GM12878 (cell line): ENCODE measurements around the gene PAQR9.

Experiments used
- BHLHE40 ChIP-seq, 2 experiments: fragments of 450-650 bp in 1 of 2; IDR thresholded peaks; 2 replicates each; pipeline ENCODE4 v1.6.1; 2011 to 2017; ENCODE audit warnings: low read depth in 2 of 2, borderline replicate concordance in 1 of 2, improper control_type of control experiment in 1 of 2, low read length in 1 of 2, mild to moderate bottlenecking in 1 of 2
- CTCF ChIP-seq, 3 experiments: IDR thresholded peaks in 2 of 3; conservative IDR thresholded peaks in 1 of 3; 2 replicates each; pipeline ENCODE4 v1.5.1; 2011; ENCODE audit warnings: low read depth in 3 of 3, low read length in 3 of 3, mild to moderate bottlenecking in 3 of 3, control low read depth in 2 of 3, moderate library complexity in 2 of 3, inconsistent platforms in 1 of 3, mixed read lengths in 1 of 3; ENCODE audit not compliant: control insufficient read depth in 2 of 3, insufficient read depth in 1 of 3; ENCODE audit errors: extremely low read depth in 1 of 3
- IKZF1 ChIP-seq: fragments of 450-650 bp; conservative IDR thresholded peaks from 2 replicates; pipeline ENCODE4 v1.6.1; 2017; ENCODE audit warnings: antibody characterized with exemption, mild to moderate bottlenecking
- POLR2AphosphoS5 ChIP-seq: IDR thresholded peaks from 2 replicates; pipeline ENCODE4 v1.6.1; 2011; ENCODE audit warnings: mild to moderate bottlenecking, low read length, inconsistent platforms
- RBBP5 ChIP-seq: fragments of 200-600 bp; sonication (generic); conservative IDR thresholded peaks from 2 replicates; pipeline ENCODE4 v1.6.1; 2016
- SMC3 ChIP-seq: IDR thresholded peaks from 2 replicates; pipeline ENCODE4 v1.6.1; 2011; ENCODE audit warnings: low read length, improper control_type of control experiment, borderline replicate concordance
- USF1 ChIP-seq: IDR thresholded peaks from 2 replicates; pipeline ENCODE4 v1.6.1; 2011; ENCODE audit warnings: borderline replicate concordance, low read depth, mild to moderate bottlenecking, moderate library complexity, mixed read lengths, low read length; ENCODE audit not compliant: insufficient read depth; ENCODE audit errors: extremely low read length
- TF ChIP-seq, protein P1 (sequence below): IDR thresholded peaks from 2 replicates; pipeline ENCODE4 v1.6.1; 2011; ENCODE audit warnings: low read depth, mild to moderate bottlenecking, low read length, moderate library complexity, borderline replicate concordance; ENCODE audit errors: extremely low read depth

DNA sequence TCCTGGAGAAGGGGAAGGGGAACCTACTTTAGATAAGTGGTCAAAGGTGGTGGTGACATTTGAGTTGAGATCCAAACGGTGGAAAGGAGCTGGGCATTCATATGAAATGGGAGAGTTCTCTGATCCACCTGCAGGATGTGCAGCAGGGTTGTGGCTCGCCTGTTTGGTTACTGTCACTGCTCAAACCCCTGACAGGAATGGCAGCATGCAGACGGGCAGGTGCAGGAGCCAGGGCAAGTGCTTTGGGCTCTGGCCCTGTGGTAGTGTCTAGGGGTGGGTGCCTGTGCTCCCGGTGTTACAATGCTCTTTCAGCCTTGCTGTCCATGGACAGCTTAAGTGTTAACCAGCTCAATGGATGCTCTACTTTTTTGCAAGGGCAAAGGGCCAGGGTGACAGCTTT is 18.5 kb downstream of the PAQR9 start:
- TF ChIP-seq, protein P1, sequence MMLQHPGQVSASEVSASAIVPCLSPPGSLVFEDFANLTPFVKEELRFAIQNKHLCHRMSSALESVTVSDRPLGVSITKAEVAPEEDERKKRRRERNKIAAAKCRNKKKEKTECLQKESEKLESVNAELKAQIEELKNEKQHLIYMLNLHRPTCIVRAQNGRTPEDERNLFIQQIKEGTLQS: no peak
- no peak for TF ChIP-seq USF1
- no peak for TF ChIP-seq CTCF (IDR thresholded peaks at IDR 0.05 in 2 of 3, conservative IDR thresholded peaks at IDR 0.05 in 1 of 3; ENCODE audit: control insufficient read depth in 2 of 3, extremely low read depth in 1 of 3, insufficient read depth in 1 of 3, low read depth in 3 of 3, low read length in 3 of 3)
- no peak for TF ChIP-seq POLR2AphosphoS5
- no peak for TF ChIP-seq BHLHE40 (IDR thresholded peaks at IDR 0.05; ENCODE audit: borderline replicate concordance in 1 of 2, low read depth in 2 of 2, low read length in 1 of 2)
- no peak for TF ChIP-seq SMC3
- TF ChIP-seq RBBP5: no peak
- TF ChIP-seq IKZF1: no peak
